HG03521 (cell line): ENCODE measurements around the gene B4GALT5.
A peak's percentile ranks its signal among the peaks of the same experiment; 100 is the strongest.
"Not testable (repeated sequence)": the region's sequence is repeated elsewhere in the genome, so short reads cannot be mapped to it uniquely, and the experiment has no call there.

ENCODE experiments used
- ATAC-seq: cut with Tn5 transposase; IDR thresholded peaks from one replicate; pipeline ENCODE4 v1.9.1; 2021; ENCODE audit warnings: mild to moderate bottlenecking, moderate library complexity; ENCODE audit not compliant: unreplicated experiment

B4GALT5 gene

GRCh38 chr20:49631061-49631716, 82.5 kb downstream of the B4GALT5 start:
- no peak for ATAC-seq

DNA sequence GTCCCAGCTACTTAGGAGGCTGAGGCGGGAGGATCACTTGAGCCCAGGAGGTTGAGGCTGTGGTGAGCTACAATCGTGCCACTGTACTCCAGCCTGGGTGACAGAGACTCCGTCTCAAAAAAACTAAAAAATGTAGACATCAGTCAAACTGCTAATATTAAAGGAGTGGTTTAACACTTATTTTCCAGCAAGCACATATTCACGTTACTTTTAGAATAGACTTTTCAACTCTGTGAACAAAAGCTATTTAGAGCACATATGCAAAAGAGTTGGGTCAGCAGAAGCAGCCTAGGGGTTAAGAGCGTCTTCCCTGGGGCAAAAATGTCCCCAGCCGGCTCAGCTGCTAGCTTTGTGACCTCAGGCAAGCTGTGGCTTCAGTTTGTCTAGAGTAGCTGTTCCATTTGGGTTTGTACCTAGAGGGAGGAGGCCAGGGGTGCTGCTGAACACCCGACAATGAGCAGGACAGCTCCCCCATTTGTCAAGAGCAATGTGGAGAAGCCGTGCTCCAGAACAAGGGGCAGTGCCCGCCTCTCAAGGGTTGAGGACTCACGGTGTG, 83.2 kb downstream of the B4GALT5 start:
- peak; percentile 77 for ATAC-seq

DNA sequence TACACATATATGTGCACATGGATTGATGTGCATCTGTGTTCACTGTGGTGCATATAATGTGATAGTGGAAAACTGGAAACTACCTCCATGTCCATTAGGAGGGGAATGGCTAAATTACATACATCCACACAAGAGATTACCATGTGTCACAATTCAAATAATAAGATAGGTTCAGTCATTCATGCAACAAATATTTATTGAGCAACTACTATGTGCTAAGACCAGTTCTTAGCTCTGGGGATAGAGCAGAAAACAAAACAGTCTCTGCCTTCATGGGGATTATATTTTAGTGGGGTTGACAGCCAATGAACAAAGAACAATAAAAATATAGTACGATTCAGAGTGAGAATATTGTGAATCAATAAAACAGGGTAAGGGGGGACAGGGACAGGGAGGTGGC, 84.1 kb downstream of the B4GALT5 start:
- no peak for ATAC-seq

GRCh38 chr20:49628280-49628679, 85.4 kb downstream of the B4GALT5 start:
- ATAC-seq, result not testable (repeated sequence)

DNA sequence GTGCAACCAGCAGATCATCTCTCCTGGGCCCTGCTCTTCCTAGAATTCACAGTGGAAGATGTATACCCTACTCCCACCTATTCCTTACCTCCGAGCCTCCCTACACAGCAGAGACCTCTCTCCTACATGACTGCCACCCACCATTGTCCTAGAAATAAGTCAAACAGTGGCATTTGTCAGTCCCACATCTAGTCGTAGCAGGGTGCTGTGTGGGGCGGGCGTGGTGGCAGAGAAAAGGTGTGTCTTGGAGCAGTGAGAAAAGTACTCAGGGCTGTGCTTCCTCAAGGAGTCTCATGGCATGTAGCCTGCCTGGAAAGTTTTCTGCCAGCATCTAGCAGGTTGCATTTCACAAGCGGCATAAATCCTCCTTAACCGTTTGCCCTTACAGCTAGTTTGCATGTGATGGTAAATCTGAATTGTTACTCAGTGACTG, 86.3 kb downstream of the B4GALT5 start:
- no peak for ATAC-seq

GRCh38 chr20:49624988-49625387, 88.7 kb downstream of the B4GALT5 start:
- not testable (repeated sequence) for ATAC-seq

DNA sequence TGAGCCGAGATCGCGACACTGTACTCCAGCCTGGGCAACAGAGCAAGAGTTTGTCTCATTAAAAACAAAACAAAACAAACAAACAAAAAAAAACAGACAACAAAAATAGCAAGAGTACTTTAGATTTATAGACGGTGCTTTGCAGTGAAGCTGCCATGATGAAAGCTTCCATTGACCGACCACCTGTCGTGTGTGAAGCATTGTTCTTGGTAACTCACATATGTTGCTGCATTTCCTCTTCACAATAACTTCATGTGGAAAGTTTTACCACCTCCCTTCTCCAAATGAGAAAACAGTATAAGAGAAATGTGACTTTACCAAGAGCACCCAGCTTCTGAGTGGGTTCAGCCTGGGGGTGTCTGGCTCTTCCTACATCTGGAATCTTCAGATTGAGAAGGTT, 89.4 kb downstream of the B4GALT5 start:
- ATAC-seq, result no peak

DNA sequence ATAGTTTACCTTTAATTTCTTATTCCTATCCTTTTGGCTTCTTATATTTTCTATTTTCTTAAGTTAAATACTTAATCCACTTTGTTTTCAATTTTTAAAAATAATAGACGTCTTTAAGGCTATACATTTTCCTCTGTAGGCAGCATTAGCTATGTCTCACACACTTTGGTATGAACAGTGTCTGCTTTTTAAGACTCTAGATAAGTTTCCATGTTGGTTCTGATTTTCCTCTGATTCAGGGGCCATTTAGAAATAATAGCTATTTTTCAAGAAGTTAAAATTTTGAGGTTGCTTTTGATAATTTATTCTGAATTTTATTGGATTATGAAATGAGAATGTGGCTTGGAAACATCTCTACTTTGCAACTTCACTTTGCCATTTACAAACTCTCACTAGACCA, 91.4 kb downstream of the B4GALT5 start:
- ATAC-seq, result no peak

DNA sequence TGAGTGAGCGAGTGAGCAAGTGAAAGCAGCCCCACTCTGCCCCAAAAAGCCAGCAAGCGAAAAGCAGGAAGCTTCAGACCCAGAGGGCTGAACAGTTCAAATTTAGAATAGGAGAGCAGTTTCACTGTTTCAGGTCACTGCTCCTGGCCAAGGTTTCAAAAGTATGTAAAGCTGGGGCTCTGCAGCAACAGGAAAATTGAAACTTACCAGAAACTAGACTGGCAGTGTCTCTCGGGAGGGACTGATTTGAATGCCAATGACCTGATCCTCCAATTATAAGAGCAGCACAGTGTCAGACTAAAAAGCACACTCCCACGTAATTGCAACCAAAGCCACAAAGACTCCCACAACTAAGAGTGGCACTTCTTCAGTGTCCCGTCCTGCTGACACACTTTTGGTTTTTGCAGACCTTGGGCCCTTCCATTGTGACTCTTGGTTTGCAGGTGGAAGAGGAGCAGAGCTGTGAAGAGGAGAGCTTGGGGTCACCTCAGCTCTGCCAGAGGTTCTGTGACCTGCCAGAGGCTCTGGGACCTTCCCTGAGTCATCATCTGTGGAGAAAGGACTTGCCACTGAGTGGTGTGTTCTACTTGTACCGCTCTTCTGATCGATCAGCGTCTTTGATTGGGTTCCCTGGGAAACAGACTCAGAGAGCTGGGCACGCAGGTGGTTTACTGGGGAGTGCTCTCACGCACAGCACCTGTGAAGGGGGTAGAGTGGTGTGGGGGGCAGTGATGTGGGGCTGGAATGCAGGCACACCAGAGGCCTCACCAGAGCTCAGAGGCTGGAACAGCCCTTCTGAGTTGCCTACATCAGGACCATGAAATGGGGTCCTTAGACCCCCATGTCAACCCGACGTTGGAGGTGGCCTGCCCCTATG, 93.1 kb downstream of the B4GALT5 start:
- peak; percentile 72 for ATAC-seq

DNA sequence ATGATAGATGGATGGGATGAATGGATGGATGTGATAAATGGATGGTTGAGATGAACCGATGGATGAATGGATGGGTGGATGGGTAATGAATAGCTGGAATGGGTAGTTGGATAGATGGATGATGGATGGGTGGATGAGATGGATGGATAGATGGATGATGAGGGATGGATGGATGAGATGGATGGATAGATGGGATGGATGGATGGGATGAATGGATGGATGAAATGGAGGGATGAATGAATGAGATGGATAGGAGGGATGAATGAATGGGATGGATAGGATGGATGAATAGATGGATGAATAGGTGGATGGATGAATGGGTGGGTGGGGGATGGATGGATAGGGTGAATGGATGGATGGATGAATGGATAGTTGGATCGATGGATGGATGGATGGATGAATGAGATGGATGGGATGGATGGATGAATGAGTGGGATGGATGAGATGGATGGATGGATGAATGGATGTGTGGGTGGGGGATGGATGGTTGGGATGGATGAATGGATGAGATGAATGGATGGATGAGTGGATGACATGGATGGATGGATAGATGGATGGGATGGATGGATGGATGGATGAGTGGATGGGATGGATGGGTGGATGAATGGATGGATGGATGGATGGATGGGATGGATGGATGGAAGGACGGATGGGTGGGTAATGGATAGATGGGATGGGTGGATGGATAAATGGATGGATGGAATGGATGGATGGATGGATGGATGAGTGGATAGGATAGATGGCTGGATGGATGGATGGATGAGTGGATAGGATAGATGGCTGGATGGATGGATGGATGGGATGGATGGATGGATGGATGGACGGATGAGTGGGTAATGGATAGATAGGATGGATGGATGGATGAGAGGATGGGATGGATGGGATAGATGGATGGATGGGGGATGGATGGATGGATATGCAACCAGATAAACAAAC, 94.3 kb downstream of the B4GALT5 start:
- no peak for ATAC-seq

- ATAC-seq, result no peak
Observed at GRCh38 chr20:49618289-49618688, 95.4 kb downstream of the B4GALT5 start.

- not testable (repeated sequence) for ATAC-seq
Observed at GRCh38 chr20:49617394-49617793, 96.3 kb downstream of the B4GALT5 start.

DNA sequence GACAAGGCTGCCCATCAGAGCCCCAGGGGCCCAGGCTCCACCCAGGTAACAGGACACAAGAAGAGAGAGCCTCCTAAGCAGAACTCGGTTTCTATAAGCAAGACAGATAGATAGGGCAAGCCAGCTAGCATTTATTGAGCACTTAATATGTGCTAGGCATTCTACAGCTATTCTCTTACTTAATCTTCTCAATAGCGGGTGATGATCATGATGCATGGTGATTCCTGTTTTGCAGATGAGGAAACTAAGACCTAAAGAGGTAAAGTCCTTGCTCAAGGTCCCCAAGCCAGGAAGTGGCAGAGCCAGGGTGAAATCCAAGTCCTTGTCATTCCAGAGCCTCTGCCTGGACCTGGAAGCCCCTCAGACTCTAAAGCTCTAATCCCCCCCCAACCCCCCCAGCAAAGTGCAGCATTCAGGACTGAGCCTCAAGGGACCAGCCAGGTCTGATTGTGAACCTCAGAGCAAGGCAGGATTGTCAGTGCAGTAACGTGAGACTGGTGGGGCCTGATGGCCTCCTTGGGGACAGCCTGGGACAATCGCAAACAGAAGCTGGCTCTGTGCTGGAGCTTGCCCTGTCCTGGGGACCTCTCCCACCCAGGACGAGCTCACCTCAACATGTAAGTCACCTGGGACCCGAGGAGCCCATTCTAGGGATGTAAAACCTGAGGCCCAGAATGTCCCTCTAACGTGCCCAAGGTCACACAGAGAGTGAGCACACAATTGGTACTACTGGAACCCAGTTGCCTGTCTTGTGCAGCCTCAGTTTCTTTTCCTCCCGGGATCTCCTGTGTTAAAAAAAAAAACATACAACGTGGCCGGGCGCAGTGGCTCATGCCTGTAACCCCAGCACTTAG, 97.3 kb downstream of the B4GALT5 start:
- no peak for ATAC-seq

DNA sequence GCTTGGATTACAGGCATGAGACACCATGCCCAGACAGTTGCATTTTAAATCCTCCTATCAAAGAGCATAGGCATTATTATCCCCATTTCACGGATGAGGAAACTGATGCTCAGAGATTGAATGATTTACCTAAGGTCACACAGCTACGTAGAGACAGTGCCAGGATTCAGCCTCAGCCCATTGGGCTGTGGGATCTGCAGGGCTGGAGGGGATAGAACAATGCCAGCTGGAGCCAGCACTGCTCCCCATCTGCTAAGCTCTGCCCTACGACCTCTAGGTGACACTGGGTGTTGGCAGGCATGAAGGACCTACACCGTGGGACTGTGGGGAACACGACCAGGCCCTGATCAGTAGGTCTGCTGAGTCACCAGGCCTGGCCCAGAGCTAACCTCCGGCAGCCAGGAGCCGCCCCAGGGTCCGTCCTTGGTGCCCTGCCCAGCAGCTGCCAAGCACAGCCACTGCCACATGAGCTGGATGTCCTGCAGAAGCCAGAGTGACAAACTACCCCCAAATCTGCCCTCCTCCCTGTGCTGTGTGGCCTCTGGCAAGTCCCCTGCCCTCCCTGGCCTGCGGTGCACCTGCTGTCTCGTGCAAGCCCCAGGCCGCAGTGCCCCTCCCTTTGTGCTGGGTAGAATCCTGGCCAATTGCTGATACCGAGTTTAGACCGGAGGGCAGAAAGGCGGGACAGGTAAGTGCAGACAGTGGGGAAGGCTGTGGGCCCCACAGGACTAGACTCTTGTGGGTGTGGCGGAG, 98.1 kb downstream of the B4GALT5 start:
- no peak for ATAC-seq

DNA sequence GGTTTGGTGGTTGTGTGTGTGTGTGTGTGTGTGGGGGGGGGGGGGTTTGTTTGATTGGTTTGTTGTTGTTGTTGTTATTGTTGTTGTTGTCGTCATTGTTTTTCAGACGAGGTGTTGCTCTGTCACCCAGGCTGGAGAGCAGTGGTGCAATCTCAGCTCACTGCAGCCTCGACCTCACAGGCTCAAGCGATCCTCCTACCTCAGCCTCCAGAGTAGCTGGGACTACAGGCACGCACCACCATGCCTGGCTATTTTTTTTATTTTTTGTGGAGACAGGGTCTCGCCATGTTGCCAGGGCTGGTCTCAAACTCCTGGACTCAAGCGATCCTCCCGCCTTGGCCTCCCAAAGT, 98.7 kb downstream of the B4GALT5 start:
- ATAC-seq, result not testable (repeated sequence)

DNA sequence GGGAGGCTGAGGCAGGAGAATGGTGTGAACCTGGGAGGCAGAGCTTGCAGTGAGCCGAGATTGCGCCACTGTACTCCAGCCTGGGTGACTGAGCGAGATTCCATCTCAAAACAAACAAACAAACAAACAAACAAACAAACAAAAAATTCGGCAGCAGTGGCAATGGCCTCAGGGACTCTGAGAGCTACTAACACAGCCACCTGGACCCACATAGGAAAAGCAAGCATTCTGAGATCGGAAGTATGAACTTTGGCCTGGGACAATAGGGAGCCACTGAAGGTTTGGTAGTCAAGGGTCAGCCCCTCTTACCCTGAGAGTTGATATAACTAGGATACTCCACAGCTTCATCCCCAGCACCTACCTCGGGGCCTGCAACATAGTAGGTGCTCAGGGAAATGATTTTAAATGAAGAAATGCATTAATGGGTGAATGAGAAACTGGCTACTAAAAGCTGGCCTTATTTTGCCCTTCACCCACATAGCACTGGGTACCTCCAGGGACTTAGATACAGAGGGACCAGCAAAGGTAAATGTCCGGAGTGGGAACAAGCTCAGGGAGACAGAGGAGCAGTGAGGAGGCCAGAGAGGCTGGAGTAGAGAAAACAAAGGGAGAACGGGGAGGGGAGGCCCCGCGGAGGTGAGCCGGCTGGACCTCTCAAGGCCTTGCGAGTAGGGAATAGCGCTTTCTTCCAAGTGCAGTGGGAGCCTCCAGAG, 99.2 kb downstream of the B4GALT5 start:
- ATAC-seq, result no peak

GRCh38 chr20:49612127-49612738, 101.4 kb downstream of the B4GALT5 start:
- no peak for ATAC-seq

GRCh38 chr20:49611539-49612126, 102.0 kb downstream of the B4GALT5 start:
- not testable (repeated sequence) for ATAC-seq
